Measurements from ENCODE around the gene NMT1. TPM values are rescaled to one million over a fixed set of nuclear protein-coding genes. Genes with fewer than 3 reads are reported as not detected.

Gene NMT1
- total and polyA plus RNA-seq, 11 donors, result 36.8 to 114 (median 68.7) TPM

- intact Hi-C loops (cut with DNase I), result no loop called here
- H3K36me3 ChIP-seq, result peaks cover 0 to 70% (median 27%) of the 10 kb centered on the region in 9 donors
- no peaks in the 10 kb centered on the region for H3K27me3 ChIP-seq
- H3K9me3 ChIP-seq, result no peaks in the 10 kb centered on the region
- DNase-seq (no peak), ATAC-seq (no peak)
- H3K27ac ChIP-seq, result no peak overlapping the region
- WGBS, 4 donors, result 82 to 89% (median 86%) methylated on average over 11 of the region's 11 CpGs
- TF ChIP-seq CTCF (IDR thresholded peaks at IDR 0.05), result no peak
- no peak for TF ChIP-seq POLR2A (IDR thresholded peaks at IDR 0.05)
- no peak overlapping the region for H3K4me3 ChIP-seq
- H3K4me1 ChIP-seq, result peaks cover 0 to 17% (median 9%) of the 10 kb centered on the region in 12 donors
These were observed 54.8 kb downstream of the NMT1 start for GRCh38 chr17:45115871-45116270.

GRCh38 chr17:45116434-45117016, 55.4 kb downstream of the NMT1 start:
- no peak for DNase-seq
- peaks cover 0 to 72% (median 27%) of the 10 kb centered on the region in 9 donors for H3K36me3 ChIP-seq
- H3K4me3 ChIP-seq, result no peak overlapping the region
- peaks cover 0 to 11% (median 5%) of the 10 kb centered on the region in 12 donors for H3K4me1 ChIP-seq
- 83 to 92% (median 89%) methylated on average over 7 to 10 of the region's 10 CpGs for WGBS, 4 donors
- no peak for ATAC-seq
- no peaks in the 10 kb centered on the region for H3K9me3 ChIP-seq
- H3K27me3 ChIP-seq, result no peaks in the 10 kb centered on the region
- no peak for TF ChIP-seq CTCF (IDR thresholded peaks at IDR 0.05)
- intact Hi-C loops (cut with DNase I), result no loop called here
- no peak overlapping the region for H3K27ac ChIP-seq

- H3K36me3 ChIP-seq, result peaks cover 0 to 71% (median 27%) of the 10 kb centered on the region in 9 donors
- H3K4me1 ChIP-seq, result peaks cover 0 to 8% (median 3%) of the 10 kb centered on the region in 12 donors
- H3K4me3 ChIP-seq, result no peak overlapping the region
- intact Hi-C loops (cut with DNase I), result no loop called here
- TF ChIP-seq POLR2A (IDR thresholded peaks at IDR 0.05), result no peak
- no peak for TF ChIP-seq CTCF (IDR thresholded peaks at IDR 0.05)
- H3K27ac ChIP-seq, result no peak overlapping the region
- no peaks in the 10 kb centered on the region for H3K9me3 ChIP-seq
- no peak for DNase-seq
- 92 to 97% (median 95%) methylated on average over 4 of the region's 4 CpGs for WGBS, 4 donors
- H3K27me3 ChIP-seq, result no peaks in the 10 kb centered on the region
- ATAC-seq, result no peak
These were observed 56.2 kb downstream of the NMT1 start for GRCh38 chr17:45117334-45117733.

- 92 to 94% (median 93%) methylated on average over 20 of the region's 20 CpGs for WGBS, 4 donors
- intact Hi-C loops (cut with DNase I), result no loop called here
- no peaks in the 10 kb centered on the region for H3K9me3 ChIP-seq
- DNase-seq (no peak), ATAC-seq (no peak)
- no peak overlapping the region for H3K27ac ChIP-seq
- TF ChIP-seq CTCF (IDR thresholded peaks at IDR 0.05) (no peak), POLR2A (IDR thresholded peaks at IDR 0.05) (no peak)
- H3K4me1 ChIP-seq, result peaks cover 0 to 14% (median 5%) of the 10 kb centered on the region in 12 donors
- H3K36me3 ChIP-seq, result peaks cover 0 to 63% (median 27%) of the 10 kb centered on the region in 9 donors
- H3K4me3 ChIP-seq, result no peak overlapping the region
- no peaks in the 10 kb centered on the region for H3K27me3 ChIP-seq
These were observed 56.9 kb downstream of the NMT1 start for GRCh38 chr17:45117848-45118646.
